ENCODE data around the gene SLC44A4. TPM values are rescaled to one million over a fixed set of nuclear protein-coding genes. Genes with fewer than 3 reads are reported as not detected.

The SLC44A4 gene
- total and polyA plus RNA-seq, 4 donors, result 0.13 to 2.4 (median 0.17) TPM; not detected in 1

DNA sequence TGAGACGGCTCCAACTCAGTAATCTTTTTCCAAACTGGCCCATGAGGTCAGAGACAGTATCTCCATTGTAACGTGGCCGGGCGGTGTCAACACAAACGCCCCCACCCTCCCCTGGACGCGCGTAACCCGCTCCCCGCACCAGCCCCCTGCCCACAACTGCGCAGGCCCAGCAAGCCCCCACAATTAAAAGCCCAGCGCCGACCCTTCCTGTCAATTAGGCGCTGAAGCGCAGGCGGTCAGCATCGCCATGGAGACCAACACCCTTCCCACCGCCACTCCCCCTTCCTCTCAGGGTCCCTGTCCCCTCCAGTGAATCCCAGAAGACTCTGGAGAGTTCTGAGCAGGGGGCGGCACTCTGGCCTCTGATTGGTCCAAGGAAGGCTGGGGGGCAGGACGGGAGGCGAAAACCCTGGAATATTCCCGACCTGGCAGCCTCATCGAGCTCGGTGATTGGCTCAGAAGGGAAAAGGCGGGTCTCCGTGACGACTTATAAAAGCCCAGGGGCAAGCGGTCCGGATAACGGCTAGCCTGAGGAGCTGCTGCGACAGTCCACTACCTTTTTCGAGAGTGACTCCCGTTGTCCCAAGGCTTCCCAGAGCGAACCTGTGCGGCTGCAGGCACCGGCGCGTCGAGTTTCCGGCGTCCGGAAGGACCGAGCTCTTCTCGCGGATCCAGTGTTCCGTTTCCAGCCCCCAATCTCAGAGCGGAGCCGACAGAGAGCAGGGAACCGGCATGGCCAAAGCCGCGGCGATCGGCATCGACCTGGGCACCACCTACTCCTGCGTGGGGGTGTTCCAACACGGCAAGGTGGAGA, 63.6 kb downstream of the SLC44A4 start, which contains the start of the genes HSPA1A and HSPA1L (continued):
- TF ChIP-seq HNF4A (conservative IDR thresholded peaks at IDR 0.05), result peak in 1 of 2 donors; percentile 7
- TF ChIP-seq ZBTB33 (IDR thresholded peaks at IDR 0.05), result peak; percentile 58
- TF ChIP-seq SP1 (IDR thresholded peaks at IDR 0.05), result peak; percentile 82
- TF ChIP-seq GABPA (IDR thresholded peaks at IDR 0.05 in 1 of 2, conservative IDR thresholded peaks at IDR 0.05 in 1 of 2), result no peak
- no peak for TF ChIP-seq NR2F2 (IDR thresholded peaks at IDR 0.05)

DNA sequence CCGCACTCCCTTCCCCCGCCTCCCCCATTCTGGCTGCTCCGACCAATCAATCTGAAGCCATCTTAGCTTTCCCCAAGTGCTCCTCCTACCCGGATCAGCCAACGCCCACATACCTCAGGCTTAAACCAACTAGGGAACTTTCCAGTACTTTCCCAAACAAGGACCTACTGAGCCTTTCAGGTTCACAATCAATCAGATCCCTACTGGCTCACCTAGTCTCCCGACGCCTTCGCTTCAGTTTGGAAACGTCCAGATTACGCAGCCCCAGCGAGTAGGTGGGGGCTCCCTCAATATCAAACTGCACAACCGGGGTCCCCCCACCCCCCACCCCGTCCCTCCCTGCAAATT, 64.1 kb downstream of the SLC44A4 start:
- TF ChIP-seq FOXA1 (IDR thresholded peaks at IDR 0.05) (peak; percentile 48), TAF1 (conservative IDR thresholded peaks at IDR 0.05) (peak; percentile 59), HNF4A (conservative IDR thresholded peaks at IDR 0.05) (peak; percentile 28 to 49), RXRA (IDR thresholded peaks at IDR 0.05) (peak; percentile 53 to 64), FOXA2 (IDR thresholded peaks at IDR 0.05) (peak; percentile 20), SP1 (IDR thresholded peaks at IDR 0.05) (peak; percentile 69), ATF3 (IDR thresholded peaks at IDR 0.05) (no peak), GABPA (IDR thresholded peaks at IDR 0.05 in 1 of 2, conservative IDR thresholded peaks at IDR 0.05 in 1 of 2) (peak in 1 of 2 donors; percentile 38), JUND (IDR thresholded peaks at IDR 0.05) (peak in 1 of 2 donors; percentile 67), HNF4G (IDR thresholded peaks at IDR 0.05) (peak; percentile 43), NR2F2 (IDR thresholded peaks at IDR 0.05) (no peak), RAD21 (IDR thresholded peaks at IDR 0.05) (peak in 1 of 2 donors; percentile 30), ZBTB33 (IDR thresholded peaks at IDR 0.05) (peak; percentile 58), EGR1 (IDR thresholded peaks at IDR 0.05; ENCODE audit: low read depth in 2 of 2) (peak; percentile 20 to 46), YY1 (IDR thresholded peaks at IDR 0.05) (peak; percentile 84)
- TF ChIP-seq, protein P1, sequence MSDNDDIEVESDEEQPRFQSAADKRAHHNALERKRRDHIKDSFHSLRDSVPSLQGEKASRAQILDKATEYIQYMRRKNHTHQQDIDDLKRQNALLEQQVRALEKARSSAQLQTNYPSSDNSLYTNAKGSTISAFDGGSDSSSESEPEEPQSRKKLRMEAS (IDR thresholded peaks at IDR 0.05), result no peak
- TF ChIP-seq, protein P2, sequence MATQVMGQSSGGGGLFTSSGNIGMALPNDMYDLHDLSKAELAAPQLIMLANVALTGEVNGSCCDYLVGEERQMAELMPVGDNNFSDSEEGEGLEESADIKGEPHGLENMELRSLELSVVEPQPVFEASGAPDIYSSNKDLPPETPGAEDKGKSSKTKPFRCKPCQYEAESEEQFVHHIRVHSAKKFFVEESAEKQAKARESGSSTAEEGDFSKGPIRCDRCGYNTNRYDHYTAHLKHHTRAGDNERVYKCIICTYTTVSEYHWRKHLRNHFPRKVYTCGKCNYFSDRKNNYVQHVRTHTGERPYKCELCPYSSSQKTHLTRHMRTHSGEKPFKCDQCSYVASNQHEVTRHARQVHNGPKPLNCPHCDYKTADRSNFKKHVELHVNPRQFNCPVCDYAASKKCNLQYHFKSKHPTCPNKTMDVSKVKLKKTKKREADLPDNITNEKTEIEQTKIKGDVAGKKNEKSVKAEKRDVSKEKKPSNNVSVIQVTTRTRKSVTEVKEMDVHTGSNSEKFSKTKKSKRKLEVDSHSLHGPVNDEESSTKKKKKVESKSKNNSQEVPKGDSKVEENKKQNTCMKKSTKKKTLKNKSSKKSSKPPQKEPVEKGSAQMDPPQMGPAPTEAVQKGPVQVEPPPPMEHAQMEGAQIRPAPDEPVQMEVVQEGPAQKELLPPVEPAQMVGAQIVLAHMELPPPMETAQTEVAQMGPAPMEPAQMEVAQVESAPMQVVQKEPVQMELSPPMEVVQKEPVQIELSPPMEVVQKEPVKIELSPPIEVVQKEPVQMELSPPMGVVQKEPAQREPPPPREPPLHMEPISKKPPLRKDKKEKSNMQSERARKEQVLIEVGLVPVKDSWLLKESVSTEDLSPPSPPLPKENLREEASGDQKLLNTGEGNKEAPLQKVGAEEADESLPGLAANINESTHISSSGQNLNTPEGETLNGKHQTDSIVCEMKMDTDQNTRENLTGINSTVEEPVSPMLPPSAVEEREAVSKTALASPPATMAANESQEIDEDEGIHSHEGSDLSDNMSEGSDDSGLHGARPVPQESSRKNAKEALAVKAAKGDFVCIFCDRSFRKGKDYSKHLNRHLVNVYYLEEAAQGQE (IDR thresholded peaks at IDR 0.05), result no peak
- TF ChIP-seq, protein P3, sequence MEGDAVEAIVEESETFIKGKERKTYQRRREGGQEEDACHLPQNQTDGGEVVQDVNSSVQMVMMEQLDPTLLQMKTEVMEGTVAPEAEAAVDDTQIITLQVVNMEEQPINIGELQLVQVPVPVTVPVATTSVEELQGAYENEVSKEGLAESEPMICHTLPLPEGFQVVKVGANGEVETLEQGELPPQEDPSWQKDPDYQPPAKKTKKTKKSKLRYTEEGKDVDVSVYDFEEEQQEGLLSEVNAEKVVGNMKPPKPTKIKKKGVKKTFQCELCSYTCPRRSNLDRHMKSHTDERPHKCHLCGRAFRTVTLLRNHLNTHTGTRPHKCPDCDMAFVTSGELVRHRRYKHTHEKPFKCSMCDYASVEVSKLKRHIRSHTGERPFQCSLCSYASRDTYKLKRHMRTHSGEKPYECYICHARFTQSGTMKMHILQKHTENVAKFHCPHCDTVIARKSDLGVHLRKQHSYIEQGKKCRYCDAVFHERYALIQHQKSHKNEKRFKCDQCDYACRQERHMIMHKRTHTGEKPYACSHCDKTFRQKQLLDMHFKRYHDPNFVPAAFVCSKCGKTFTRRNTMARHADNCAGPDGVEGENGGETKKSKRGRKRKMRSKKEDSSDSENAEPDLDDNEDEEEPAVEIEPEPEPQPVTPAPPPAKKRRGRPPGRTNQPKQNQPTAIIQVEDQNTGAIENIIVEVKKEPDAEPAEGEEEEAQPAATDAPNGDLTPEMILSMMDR (IDR thresholded peaks at IDR 0.05; ENCODE audit: low read depth, low read length, missing input control), result no peak
- DNase-seq (ENCODE audit: low spot score), result peak; percentile 84
- H3K27ac ChIP-seq (ENCODE audit: low read depth in 1 of 2, low read length in 2 of 2), result peak overlapping the region; percentile 93 to 100
- H3K27me3 ChIP-seq (ENCODE audit: control insufficient read depth in 4 of 4, insufficient read depth in 4 of 4, low read length in 3 of 4), result no peaks in the 10 kb centered on the region
- peak overlapping the region; percentile 64 to 94 for H3K9ac ChIP-seq (ENCODE audit: low read depth in 1 of 2, low read length in 2 of 2)
- no peaks in the 10 kb centered on the region for H3K9me3 ChIP-seq (ENCODE audit: control insufficient read depth in 4 of 4, low read length in 3 of 4)
- H3K4me1 ChIP-seq (ENCODE audit: control insufficient read depth in 4 of 4, insufficient read depth in 4 of 4, low read length in 3 of 4), result peaks cover under 1 to 15% (median 8%) of the 10 kb centered on the region in 4 donors
- under 1% methylated on average over 13 of the region's 13 CpGs for WGBS
- H3K4me3 ChIP-seq (ENCODE audit: low read depth in 1 of 3, low read length in 3 of 3), result peak overlapping the region; percentile 33 to 49 (median 49)
- H3K36me3 ChIP-seq (ENCODE audit: control insufficient read depth in 4 of 4, insufficient read depth in 3 of 4, low read depth in 1 of 4, low read length in 3 of 4), result no peaks in the 10 kb centered on the region
